ENCODE results near the gene CCDC92. TPM values are rescaled to one million over a fixed set of nuclear protein-coding genes. Genes with fewer than 3 reads are reported as not detected.

CCDC92 gene
- total RNA-seq, 2 experiments from 2014 or later: 4.8 to 5.0 TPM

DNA sequence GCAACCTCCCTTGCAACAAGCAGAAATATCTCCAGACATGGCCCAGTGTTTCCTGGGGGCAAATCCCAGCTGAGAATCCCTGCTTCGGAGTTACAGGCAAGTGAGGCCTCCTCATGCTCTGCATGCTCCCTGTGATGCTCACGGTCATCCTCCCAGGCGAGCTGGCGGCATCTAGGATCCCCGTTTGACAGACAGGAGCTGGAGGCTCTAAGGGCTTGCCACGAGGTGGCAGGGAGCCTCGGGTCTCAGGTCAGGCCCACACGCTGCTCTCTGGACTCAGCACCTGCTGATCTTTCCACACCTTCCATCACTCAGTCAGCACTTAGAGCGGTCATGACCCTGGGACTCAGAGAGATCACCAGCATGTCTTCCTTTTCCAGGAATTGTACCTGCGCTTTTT is 79.8 kb downstream of the CCDC92 start:
- Mint-ChIP-seq H3K27ac (no peak overlapping the region), H3K36me3 (no peaks in the 10 kb centered on the region), H3K4me3 (no peak overlapping the region), H3K4me1 (no peaks in the 10 kb centered on the region), H3K27me3 (no peaks in the 10 kb centered on the region), H3K9me3 (no peaks in the 10 kb centered on the region)
- no peak for DNase-seq

DNA sequence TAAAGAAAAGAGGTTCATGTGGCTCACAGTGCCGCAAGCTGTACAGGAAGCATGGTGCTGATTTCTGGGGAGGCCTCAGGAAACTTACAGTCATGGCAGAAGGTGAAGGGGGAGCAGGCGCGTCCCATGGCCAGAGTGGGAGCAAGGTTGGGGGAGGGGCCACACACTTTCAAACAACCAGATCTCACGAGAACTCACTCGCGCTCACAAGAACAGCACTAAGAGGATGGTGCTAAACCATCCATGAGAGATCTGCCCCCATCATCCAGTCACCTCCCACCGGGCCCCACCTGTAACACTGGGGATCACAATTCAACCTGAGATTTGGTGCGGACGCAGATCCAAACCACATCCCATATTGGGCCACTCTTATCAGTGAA is 80.5 kb downstream of the CCDC92 start:
- H3K9me3 Mint-ChIP-seq: no peaks in the 10 kb centered on the region
- no peak for DNase-seq
- H3K27me3 Mint-ChIP-seq: no peaks in the 10 kb centered on the region
- H3K4me1 Mint-ChIP-seq: no peaks in the 10 kb centered on the region
- no peak overlapping the region for H3K27ac Mint-ChIP-seq
- no peaks in the 10 kb centered on the region for H3K36me3 Mint-ChIP-seq
- no peak overlapping the region for H3K4me3 Mint-ChIP-seq

DNA sequence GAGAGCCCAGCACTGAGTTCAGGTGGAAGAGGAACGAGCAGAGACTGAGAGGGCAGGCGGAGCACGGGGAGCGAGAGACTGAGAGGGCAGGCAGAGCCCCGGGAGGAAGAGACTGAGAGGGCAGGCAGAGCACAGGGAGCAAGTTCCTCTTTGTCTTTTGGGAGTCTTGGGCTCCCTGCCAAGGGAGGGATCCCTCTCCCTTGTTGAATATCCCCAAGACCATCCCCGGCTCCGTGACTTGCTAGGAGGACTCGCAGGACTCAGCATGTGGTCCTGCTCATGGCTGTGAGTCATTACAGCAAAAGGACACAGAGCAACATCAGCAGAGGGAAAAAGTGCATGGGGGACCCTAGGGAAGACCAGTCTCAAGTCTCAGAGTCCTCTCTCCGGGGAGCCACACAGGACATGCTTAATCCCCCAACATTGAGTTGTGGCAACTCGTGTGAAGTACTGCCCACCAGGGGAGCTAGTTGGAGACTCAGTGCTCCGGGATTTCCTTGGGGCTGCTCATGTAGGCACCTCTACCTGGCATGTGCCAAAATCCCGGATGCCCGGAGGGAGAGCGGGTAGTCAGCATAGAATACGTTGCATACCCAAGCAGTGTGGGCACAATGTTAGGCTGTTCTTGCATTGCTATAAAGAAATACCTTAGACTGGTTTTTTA is 81.0 kb downstream of the CCDC92 start:
- H3K4me1 Mint-ChIP-seq: no peaks in the 10 kb centered on the region
- H3K9me3 Mint-ChIP-seq: no peaks in the 10 kb centered on the region
- H3K36me3 Mint-ChIP-seq: no peaks in the 10 kb centered on the region
- no peak overlapping the region for H3K27ac Mint-ChIP-seq
- DNase-seq: no peak
- no peak overlapping the region for H3K4me3 Mint-ChIP-seq
- H3K27me3 Mint-ChIP-seq: no peaks in the 10 kb centered on the region

DNA sequence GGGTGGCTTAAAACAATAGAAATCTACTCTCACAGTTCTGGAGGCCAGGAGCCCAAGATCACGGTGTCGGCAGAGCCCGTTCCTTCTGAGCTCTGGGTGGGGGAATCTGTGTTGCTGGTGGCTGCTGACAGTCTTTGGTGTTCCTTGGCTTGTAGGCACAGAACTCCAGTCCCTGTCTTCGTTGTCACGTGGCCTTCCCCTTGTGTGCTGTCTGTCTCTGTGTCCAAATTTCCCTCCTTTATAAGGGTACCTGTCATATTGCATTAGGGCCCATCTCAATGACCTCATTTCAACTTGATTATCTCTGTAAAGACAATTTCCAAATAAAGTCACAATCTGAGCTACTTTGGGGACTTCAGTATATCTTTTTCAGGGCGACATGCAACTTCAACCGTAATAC is 81.6 kb downstream of the CCDC92 start:
- no peak overlapping the region for H3K27ac Mint-ChIP-seq
- peaks cover 4% of the 10 kb centered on the region for H3K27me3 Mint-ChIP-seq
- no peaks in the 10 kb centered on the region for H3K9me3 Mint-ChIP-seq
- no peak for DNase-seq
- H3K4me1 Mint-ChIP-seq: no peaks in the 10 kb centered on the region
- no peaks in the 10 kb centered on the region for H3K36me3 Mint-ChIP-seq
- H3K4me3 Mint-ChIP-seq: no peak overlapping the region

DNA sequence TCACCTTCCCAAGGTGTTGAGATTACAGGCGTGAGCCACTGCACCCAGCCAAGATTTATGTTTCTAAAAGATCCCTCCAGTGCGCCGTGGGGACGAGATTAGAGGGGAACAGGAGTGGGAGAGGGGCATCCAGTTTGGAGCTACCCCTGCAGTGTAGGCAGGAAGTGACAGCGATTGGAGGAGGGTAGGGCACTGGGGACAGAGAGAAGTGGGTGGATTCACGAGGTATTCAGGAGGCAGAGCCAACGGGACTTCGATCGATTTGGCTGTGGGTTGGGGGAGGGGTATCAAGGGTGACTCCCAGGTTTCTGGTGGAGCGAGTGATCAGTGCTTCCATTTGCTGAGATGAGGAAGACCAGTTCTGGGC is 82.1 kb downstream of the CCDC92 start:
- H3K36me3 Mint-ChIP-seq: no peaks in the 10 kb centered on the region
- no peak for DNase-seq
- no peaks in the 10 kb centered on the region for H3K4me1 Mint-ChIP-seq
- no peaks in the 10 kb centered on the region for H3K9me3 Mint-ChIP-seq
- peaks cover 5% of the 10 kb centered on the region for H3K27me3 Mint-ChIP-seq
- H3K4me3 Mint-ChIP-seq: no peak overlapping the region
- no peak overlapping the region for H3K27ac Mint-ChIP-seq

DNA sequence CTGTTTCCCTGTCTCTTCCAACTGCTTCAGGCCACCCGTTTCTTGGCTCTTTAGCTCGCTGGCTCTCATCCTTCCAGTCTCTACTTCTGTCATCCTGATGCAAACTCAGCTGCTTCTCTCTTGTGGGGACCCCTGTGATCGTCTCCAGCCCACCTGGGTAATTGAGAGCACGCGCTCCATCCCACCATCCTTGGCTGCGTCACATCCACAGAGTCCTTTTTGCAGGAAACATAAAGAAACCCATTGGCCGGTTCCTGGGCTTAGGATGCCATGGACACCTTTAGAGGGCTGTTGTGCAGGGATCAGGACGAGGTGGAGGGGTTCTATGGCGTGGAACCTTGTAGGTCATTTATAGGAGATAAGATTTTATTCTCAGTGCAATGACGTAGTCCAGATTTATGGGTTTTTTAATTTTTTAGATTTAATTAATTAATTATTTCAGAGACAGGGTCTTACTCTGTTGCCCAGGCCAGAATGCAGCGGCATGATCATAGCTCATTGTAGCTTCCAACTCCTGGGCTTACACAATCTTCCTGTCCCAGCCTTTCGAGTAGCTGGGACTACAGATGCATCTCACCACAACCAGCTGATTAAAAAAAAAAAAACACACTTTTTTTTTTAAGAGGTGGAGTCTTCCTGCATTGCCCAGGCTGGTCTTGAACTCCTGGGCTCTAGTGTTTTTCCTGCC is 82.6 kb downstream of the CCDC92 start:
- H3K9me3 Mint-ChIP-seq: no peaks in the 10 kb centered on the region
- no peak overlapping the region for H3K4me3 Mint-ChIP-seq
- H3K36me3 Mint-ChIP-seq: no peaks in the 10 kb centered on the region
- DNase-seq: no peak
- no peak overlapping the region for H3K27ac Mint-ChIP-seq
- H3K27me3 Mint-ChIP-seq: peaks cover 5% of the 10 kb centered on the region
- H3K4me1 Mint-ChIP-seq: no peaks in the 10 kb centered on the region

DNA sequence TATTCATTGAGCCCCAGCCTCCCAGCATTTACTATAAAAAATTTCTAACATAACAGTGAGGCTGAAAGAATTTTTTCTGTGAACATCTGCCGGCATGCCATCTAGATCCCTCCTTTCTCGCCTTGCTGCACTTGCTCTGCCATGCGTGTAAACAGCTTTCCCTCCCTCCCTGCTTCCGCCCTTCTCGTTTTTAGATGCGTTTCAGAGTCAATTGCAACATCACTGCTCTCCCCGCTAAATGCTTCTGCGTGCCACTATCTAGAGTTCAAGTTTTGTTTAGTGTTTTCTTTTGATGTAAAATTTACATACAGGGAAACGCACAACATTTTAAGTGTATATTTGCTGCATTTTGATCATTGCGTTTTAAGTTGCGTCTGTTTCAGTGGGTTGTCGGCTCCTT is 83.6 kb downstream of the CCDC92 start:
- H3K4me3 Mint-ChIP-seq: no peak overlapping the region
- H3K27ac Mint-ChIP-seq: no peak overlapping the region
- no peaks in the 10 kb centered on the region for H3K36me3 Mint-ChIP-seq
- DNase-seq: no peak
- H3K27me3 Mint-ChIP-seq: peaks cover 5% of the 10 kb centered on the region
- no peaks in the 10 kb centered on the region for H3K4me1 Mint-ChIP-seq
- H3K9me3 Mint-ChIP-seq: no peaks in the 10 kb centered on the region

DNA sequence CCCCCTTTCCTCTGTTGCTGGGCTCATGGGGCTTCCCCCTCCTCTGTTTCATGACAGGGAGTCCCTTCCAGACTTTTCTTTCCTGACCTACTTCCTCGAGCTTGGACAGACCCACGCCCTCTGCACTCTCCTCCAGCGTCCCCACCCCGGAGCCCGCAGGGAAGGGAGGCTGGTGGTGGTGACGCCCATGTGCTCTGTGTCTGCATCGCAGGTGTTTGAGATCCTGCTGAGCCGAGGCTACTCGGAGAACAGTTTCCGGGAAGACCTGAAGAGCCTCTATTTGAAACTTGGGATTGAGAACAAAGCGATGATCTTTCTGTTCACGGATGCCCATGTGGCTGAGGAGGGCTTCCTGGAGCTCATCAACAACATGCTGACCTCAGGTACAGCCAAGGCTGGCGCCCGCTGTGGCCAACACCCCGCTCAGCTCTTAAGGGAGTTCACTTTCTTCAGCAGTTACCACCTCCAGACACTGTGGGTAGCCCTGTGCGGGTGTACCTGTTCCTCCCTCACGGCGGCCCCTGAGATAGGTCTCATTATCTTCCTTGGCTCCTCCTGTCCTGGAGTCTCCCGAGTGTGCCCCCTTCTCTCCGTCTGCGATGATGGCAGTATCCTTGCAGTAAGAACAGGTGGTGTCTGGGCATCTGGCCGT is 85.6 kb downstream of the CCDC92 start:
- H3K27me3 Mint-ChIP-seq: peaks cover 8% of the 10 kb centered on the region
- DNase-seq: no peak
- no peaks in the 10 kb centered on the region for H3K9me3 Mint-ChIP-seq
- H3K4me1 Mint-ChIP-seq: no peaks in the 10 kb centered on the region
- no peak overlapping the region for H3K27ac Mint-ChIP-seq
- no peak overlapping the region for H3K4me3 Mint-ChIP-seq
- no peaks in the 10 kb centered on the region for H3K36me3 Mint-ChIP-seq

DNA sequence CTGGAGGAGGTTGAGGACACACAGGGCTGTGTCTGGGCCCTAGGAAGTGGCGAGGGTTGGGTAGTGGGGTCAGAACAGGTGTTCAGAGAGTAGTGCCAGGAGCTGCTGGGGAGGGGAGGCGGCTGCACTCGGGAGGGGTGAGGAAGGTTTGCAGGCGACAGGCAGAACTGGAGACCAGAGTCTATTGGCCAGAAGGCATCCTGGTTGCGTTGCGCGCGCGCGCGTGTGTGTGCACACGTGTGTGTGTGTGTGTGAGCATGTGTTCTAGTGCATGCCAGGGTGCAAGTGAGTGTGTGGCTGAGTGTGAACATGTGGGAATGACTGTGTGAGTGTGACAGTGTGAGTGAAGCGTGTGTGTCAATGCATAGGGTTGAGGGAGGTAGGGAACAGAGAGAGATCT is 86.4 kb downstream of the CCDC92 start:
- Mint-ChIP-seq H3K36me3 (no peaks in the 10 kb centered on the region), H3K9me3 (no peaks in the 10 kb centered on the region), H3K27ac (no peak overlapping the region), H3K4me1 (no peaks in the 10 kb centered on the region), H3K27me3 (peaks cover 8% of the 10 kb centered on the region), H3K4me3 (no peak overlapping the region)
- DNase-seq: no peak

Other genes starting within 250 kb of the CCDC92 start
- under 1 TPM; 0.06 to 0.22 TPM for gene DNAH10, start 210.5 kb downstream of the CCDC92 start, total RNA-seq
- gene ZNF664, start 384 bp upstream of the CCDC92 start, total RNA-seq: 10 to 100 TPM; 54.4 to 56.8 TPM

Data from activated naive CD8-positive, alpha-beta T cell treated with anti-CD3 and anti-CD28 coated beads for 36 hours (primary cell).